MM.1S (cell line): Measurements from ENCODE around the gene ESCO1.

ENCODE experiments used
- DNase-seq: peaks from one replicate; pipeline ENCODE4 v3.0.0-alpha.2; 2015
- H2AFZ ChIP-seq: fragments of 300-600 bp; sonication (generic); 2 replicates; pipeline ENCODE4 v1.6.0; 2016; ENCODE audit warnings: antibody characterized with exemption, low read length
- H3F3A ChIP-seq: fragments of 300-600 bp; sonication (generic); 2 replicates; pipeline ENCODE4 v1.6.1; 2016; ENCODE audit warnings: mild to moderate bottlenecking, antibody characterized with exemption, low read length, moderate library complexity, mixed read lengths; ENCODE audit not compliant: insufficient read depth
- H3K27ac ChIP-seq: fragments of 300-600 bp; sonication (generic); 2 replicates; pipeline ENCODE4 v1.5.1; 2016; ENCODE audit warnings: mild to moderate bottlenecking, low read length
- H3K27me3 ChIP-seq: fragments of 300-600 bp; sonication (generic); replicated peaks from 2 replicates; pipeline ENCODE4 v1.6.0; 2016; ENCODE audit warnings: low read length; ENCODE audit not compliant: insufficient read depth
- H3K36me3 ChIP-seq: fragments of 300-600 bp; sonication (generic); replicated peaks from 2 replicates; pipeline ENCODE4 v1.6.1; 2016; ENCODE audit warnings: mild to moderate bottlenecking, low read length, mixed read lengths; ENCODE audit not compliant: insufficient read depth
- H3K4me1 ChIP-seq: fragments of 300-600 bp; sonication (generic); 2 replicates; pipeline ENCODE4 v1.6.1; 2016; ENCODE audit warnings: low read length, mixed read lengths
- H3K4me2 ChIP-seq: fragments of 300-600 bp; sonication (generic); 2 replicates; pipeline ENCODE4 v1.6.0; 2016; ENCODE audit warnings: low read depth, low read length
- H3K4me3 ChIP-seq: fragments of 300-600 bp; sonication (generic); 2 replicates; pipeline ENCODE4 v1.5.1; 2016; ENCODE audit warnings: low read length, mixed read lengths
- H3K79me2 ChIP-seq: fragments of 300-600 bp; sonication (generic); 2 replicates; pipeline ENCODE4 v1.6.1; 2016; ENCODE audit warnings: mixed run types, low read length, mixed read lengths
- H3K9ac ChIP-seq: fragments of 300-600 bp; sonication (generic); 2 replicates; pipeline ENCODE4 v1.6.1; 2016; ENCODE audit warnings: low read length, mixed read lengths
- H3K9me2 ChIP-seq: fragments of 300-600 bp; sonication (generic); replicated peaks from 2 replicates; pipeline ENCODE4 v1.6.1; 2016; ENCODE audit warnings: mild to moderate bottlenecking, low read length, mixed read lengths; ENCODE audit not compliant: insufficient read depth
- H3K9me3 ChIP-seq: fragments of 300-600 bp; sonication (generic); replicated peaks from 2 replicates; pipeline ENCODE4 v1.6.1; 2016; ENCODE audit warnings: mild to moderate bottlenecking, low read length, mixed read lengths; ENCODE audit not compliant: insufficient read depth
- H4K20me1 ChIP-seq: fragments of 300-600 bp; sonication (generic); 2 replicates; pipeline ENCODE4 v1.6.1; 2016; ENCODE audit warnings: mild to moderate bottlenecking, low read length, moderate library complexity, mixed read lengths; ENCODE audit not compliant: insufficient read depth
- CTCF ChIP-seq: fragments of 300-600 bp; sonication (generic); IDR thresholded peaks from 2 replicates; pipeline ENCODE4 v1.5.1; 2016; ENCODE audit warnings: antibody characterized with exemption, low read length, mixed read lengths
- EZH2 ChIP-seq: fragments of 300-600 bp; sonication (generic); optimal IDR thresholded peaks from 2 replicates; pipeline ENCODE3; 2017; ENCODE audit warnings: low read depth, mild to moderate bottlenecking, antibody characterized with exemption, low read length, mixed read lengths
- EZH2phosphoT487 ChIP-seq: fragments of 300-600 bp; sonication (generic); IDR thresholded peaks from 2 replicates; pipeline ENCODE4 v1.6.1; 2018; ENCODE audit warnings: antibody characterized with exemption, low read length

The ESCO1 gene

GRCh38 chr18:21538230-21538629 lies 62.3 kb downstream of the ESCO1 start:
- TF ChIP-seq EZH2phosphoT487 = no peak
- no peak for TF ChIP-seq EZH2
- no peak for TF ChIP-seq CTCF

GRCh38 chr18:21534327-21534726 lies 66.2 kb downstream of the ESCO1 start:
- H3K9me2 ChIP-seq = no peaks in the 10 kb centered on the region
- no peak overlapping the region for H3K4me3 ChIP-seq
- no peak overlapping the region for H2AFZ ChIP-seq
- no peaks in the 10 kb centered on the region; the same call in 1 of the 2 replicates for H3K36me3 ChIP-seq
- TF ChIP-seq EZH2 (no peak), CTCF (no peak), EZH2phosphoT487 (no peak)
- H3K9ac ChIP-seq = no peak overlapping the region
- no peaks in the 10 kb centered on the region for H3K79me2 ChIP-seq
- H4K20me1 ChIP-seq = no peaks in the 10 kb centered on the region
- H3K27me3 ChIP-seq = no peaks in the 10 kb centered on the region
- H3K27ac ChIP-seq = no peak overlapping the region
- no peak overlapping the region for H3K4me2 ChIP-seq
- H3K9me3 ChIP-seq = no peaks in the 10 kb centered on the region
- no peaks in the 10 kb centered on the region for H3K4me1 ChIP-seq
- H3F3A ChIP-seq = no peaks in the 10 kb centered on the region
- no peak for DNase-seq

More at GRCh38 chr18:21538230-21538629, 62.3 kb downstream of the ESCO1 start:
- Histone ChIP-seq H3K4me2 (no peak overlapping the region), H3K27ac (no peak overlapping the region), H3K79me2 (no peaks in the 10 kb centered on the region), H3F3A (no peaks in the 10 kb centered on the region), H3K27me3 (no peaks in the 10 kb centered on the region), H3K9me2 (no peaks in the 10 kb centered on the region), H3K4me1 (no peaks in the 10 kb centered on the region), H4K20me1 (no peaks in the 10 kb centered on the region), H3K36me3 (no peaks in the 10 kb centered on the region; the same call in 1 of the 2 replicates), H3K4me3 (no peak overlapping the region), H3K9ac (no peak overlapping the region), H3K9me3 (no peaks in the 10 kb centered on the region), H2AFZ (no peak overlapping the region)
- DNase-seq = no peak

GRCh38 chr18:21526463-21526862 lies 74.0 kb downstream of the ESCO1 start:
- no peak for TF ChIP-seq EZH2phosphoT487
- Histone ChIP-seq H3K9me2 (no peaks in the 10 kb centered on the region), H3K27ac (no peak overlapping the region), H3K27me3 (no peaks in the 10 kb centered on the region), H3K4me1 (no peaks in the 10 kb centered on the region), H4K20me1 (no peaks in the 10 kb centered on the region), H3K9me3 (no peaks in the 10 kb centered on the region), H3K36me3 (no peaks in the 10 kb centered on the region; the same call in 1 of the 2 replicates), H3K9ac (no peak overlapping the region), H3F3A (no peaks in the 10 kb centered on the region), H3K79me2 (no peaks in the 10 kb centered on the region), H3K4me3 (no peak overlapping the region), H3K4me2 (no peak overlapping the region), H2AFZ (no peak overlapping the region)
- DNase-seq = no peak

- H3K9me3 ChIP-seq = no peaks in the 10 kb centered on the region
- no peaks in the 10 kb centered on the region for H4K20me1 ChIP-seq
- H3K9ac ChIP-seq = no peak overlapping the region
- H3F3A ChIP-seq = no peaks in the 10 kb centered on the region
- no peak overlapping the region for H3K27ac ChIP-seq
- H3K4me2 ChIP-seq = no peak overlapping the region
- no peaks in the 10 kb centered on the region for H3K9me2 ChIP-seq
- TF ChIP-seq EZH2 = no peak
- TF ChIP-seq CTCF = no peak
- TF ChIP-seq EZH2phosphoT487 = no peak
- H3K4me3 ChIP-seq = no peak overlapping the region
- no peak for DNase-seq
- H2AFZ ChIP-seq = no peak overlapping the region
- no peaks in the 10 kb centered on the region for H3K27me3 ChIP-seq
- H3K4me1 ChIP-seq = no peaks in the 10 kb centered on the region
- no peaks in the 10 kb centered on the region; the same call in 1 of the 2 replicates for H3K36me3 ChIP-seq
- H3K79me2 ChIP-seq = no peaks in the 10 kb centered on the region
Measured at GRCh38 chr18:21525916-21526315, 74.6 kb downstream of the ESCO1 start.
